GM19193 (cell line): ENCODE results near the gene MAP3K19.

Experiments
- POLR2A ChIP-seq: IDR thresholded peaks from 4 replicates; pipeline ENCODE4 v1.6.1; 2011; ENCODE audit not compliant: insufficient read depth, insufficient read length; ENCODE audit errors: extremely low read depth

The MAP3K19 gene

DNA sequence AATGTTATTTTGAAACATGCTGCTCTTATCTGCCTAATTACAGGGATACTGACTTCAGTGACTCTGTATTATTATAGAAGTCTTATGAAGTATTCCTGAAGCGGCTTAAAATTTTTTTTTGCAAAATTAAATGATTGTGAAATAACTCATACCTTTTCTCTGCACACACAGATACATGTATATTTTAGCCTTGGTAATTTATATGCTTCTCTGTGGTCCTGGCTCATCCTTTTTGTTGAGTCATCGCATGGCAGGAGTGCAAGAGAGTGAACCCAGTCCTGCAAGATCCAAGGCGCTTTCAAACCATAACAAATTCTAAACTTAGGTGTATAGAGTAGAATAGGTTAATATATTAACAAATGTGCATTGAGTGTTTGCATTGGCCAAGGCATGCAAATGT is 120.1 kb downstream of the MAP3K19 start:
- no peak for TF ChIP-seq POLR2A

DNA sequence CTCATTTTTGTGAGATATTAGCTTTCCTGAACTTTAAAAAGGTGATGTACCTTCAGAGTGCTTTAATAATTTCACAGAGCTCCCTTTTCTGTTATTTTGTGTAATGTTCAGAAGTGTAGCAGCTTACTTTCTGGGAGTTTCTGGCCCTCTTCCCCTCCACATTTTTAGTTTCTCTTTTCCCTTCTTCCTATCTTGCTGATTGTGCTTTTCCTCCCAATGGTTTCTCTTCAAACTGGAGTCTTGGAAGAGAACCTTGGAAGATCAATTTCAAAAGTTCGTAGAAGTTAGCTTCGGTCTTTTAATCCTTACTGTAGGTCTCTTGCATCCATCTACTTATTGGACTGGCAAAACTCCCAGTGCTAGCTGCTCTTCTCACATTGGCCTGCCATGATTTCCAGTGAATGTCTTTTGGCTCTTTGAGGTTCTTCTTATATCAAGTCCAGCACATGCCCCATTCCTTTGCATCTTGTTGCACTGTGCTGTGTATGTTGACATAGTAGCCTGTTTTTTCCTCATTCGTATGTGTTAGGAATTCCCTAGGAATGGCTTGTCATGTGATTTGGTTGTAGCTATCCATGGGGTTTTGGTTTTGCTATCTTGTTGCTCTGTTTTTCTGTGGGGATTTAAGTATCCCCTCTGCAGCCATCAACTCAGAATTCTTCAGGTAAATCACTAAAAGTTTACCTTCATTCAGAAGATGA is 120.9 kb downstream of the MAP3K19 start:
- no peak for TF ChIP-seq POLR2A

DNA sequence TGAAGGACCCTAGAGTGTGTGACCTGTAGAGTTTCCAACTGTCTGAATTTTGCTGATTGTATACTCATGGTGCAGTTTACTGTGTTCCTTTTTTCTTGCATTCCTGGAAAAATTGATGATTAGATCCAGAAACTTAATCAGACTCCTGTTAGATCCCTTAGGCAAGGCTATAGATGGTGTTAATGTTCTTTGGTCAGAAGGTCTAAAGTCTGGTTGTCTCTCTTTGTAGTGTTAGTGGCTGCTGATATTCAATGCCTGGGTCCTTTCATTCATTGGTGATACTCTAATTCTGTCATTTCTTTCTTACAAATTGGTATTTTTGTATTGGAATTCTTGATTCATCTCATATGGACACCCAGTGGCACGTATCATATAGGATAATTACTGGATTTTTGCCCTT is 122.3 kb downstream of the MAP3K19 start:
- TF ChIP-seq POLR2A = no peak

DNA sequence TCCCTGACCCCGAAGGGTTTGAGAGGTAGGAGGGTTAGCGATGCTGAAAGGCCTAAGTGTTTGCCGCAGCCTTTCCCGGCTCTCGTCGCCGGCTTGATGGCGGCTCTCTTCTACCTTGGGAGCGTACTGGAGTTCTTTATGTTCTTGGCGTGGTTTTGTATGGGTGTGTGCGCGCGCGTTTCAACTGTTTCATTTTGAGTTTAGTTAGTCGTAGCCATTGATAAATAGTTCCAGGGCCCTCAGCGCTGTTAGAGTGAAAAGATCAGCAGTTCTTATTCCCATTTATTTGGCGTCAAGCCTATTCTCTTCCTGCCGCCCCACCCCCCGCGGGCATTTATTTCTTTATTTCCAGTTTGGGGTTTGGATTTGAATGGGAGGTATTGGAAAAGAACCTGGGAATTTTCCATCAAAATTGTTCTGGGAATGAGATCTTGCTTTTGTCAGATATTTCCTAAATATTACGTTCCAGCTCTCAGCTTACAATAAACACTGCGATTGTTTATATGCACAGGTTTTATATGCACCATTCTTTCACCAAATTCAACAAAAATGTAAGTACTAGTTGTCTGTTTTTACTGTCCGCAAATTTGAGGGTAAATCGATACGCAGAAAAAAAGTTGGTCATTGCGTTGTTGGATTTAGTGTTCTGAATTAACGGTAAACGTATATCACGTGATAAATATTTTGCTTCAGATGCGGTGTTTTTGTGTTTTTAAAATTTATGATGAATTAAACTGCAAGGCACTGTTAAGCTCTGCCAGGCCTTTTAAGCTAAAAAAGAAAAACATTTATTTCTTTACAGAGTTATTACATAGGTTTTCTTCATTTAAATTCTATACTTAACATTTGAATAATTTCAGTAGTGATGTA is 127.7 kb downstream of the MAP3K19 start:
- TF ChIP-seq POLR2A = no peak

DNA sequence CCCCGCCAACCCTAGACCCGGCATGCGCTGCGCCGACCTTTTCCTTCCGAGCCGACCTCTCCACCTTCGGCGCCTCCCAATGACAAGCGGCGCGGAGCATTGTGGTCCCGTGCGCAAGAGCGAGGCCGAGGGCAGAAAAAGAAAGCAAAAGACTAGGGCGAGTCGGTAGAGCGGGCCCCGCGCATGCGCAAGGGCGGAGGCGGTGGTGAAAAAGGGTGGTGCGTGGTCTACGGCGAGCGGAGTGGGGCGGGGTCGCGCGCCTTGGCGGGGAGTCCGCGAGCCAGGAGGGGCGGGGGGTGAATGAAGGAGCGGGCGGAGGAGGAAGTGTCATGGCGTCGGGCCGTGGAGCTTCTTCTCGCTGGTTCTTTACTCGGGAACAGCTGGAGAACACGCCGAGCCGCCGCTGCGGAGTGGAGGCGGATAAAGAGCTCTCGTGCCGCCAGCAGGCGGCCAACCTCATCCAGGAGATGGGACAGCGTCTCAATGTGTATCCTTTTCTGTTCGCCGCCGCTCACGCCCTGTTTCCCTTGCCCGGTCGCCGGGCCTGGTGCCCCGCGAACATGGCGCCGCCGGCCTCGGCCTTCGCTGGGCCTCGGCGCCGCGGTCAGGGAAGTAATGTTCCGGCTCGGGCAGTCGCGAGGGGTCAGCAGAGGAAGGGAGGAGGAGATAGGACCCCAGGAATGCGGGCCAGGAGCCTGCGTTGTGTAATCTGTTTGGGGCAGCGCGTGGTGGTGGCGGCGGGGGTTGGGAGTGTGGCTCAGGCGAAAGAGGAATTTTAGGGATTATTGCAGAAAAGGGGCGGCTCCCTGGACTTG is 128.5 kb downstream of the MAP3K19 start, which contains the start of gene CCNT2:
Gene CCNT2, plus strand, starts transcription at position 297 of the 815 bp plus-strand sequence. Its CDS starts 33 bp downstream, at position 330.
- TF ChIP-seq POLR2A = peak; percentile 74

DNA sequence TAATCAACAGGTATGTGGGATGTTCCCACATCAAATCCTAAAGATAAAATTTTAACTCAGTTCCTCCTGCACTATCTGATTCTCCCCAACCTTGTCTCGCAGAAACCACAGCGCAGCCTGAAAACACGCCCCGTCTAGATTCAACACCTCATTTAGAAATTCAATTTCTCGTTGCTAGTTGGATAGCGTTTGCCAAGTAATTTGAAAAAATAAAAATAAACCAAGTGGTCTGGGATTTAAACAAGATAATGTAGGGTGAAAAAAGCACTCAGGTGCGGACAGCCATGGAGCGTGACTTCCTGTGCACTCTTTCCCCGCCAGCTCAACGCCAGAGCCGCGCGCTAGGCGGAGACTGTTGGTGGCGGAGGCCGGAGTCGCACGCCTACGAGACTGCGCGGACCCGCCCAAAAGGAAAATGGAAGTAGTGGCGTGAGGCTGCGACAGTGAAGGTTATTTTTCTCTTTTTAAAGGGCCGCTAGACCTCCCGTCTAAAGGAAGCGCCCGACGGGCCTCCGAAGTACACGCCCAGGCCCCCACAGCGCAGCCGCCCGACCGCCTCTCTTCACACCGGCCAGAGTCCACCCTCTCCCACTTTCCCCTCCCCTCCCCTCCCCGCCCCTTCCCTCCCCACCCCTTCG is 129.2 kb downstream of the MAP3K19 start:
- TF ChIP-seq POLR2A = peak; percentile 83

DNA sequence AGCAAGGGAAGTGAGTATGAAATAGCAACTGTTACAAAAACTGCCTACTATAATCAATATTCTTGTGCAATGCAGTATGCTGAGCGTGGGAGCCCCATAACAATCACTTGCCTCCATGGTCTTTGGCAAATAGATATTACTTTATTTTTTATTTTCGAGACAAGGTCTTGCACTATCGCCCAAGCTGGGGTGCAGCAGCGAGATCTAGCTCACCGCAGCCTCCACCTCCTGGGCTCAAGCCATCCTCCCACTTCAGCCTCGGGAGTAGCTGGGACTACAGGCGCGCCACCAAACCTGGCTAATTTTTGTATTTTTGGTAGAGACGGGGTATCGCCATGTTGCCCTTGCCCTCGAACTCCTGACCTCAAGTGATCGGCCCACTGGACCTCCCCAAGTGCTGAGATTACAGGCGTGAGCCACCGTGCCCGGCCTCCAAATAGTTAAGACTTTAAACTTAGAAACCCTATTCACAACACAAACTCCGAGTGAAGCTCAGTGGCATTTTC is 129.8 kb downstream of the MAP3K19 start:
- TF ChIP-seq POLR2A = no peak
